CD4-positive, alpha-beta T cell treated with Interleukin-4 for 1 hour (primary cell): ENCODE measurements around the gene ST7.
"Not testable (repeated sequence)": the region's sequence is repeated elsewhere in the genome, so short reads cannot be mapped to it uniquely, and the experiment has no call there.

ENCODE experiments used
- DNase-seq, 2 donors: peaks; one replicate each; pipeline ENCODE4 v3.0.0-alpha.2; 2020 to 2022

Gene ST7

GRCh38 chr7:117010375-117011133 is 57.3 kb downstream of the ST7 start:
- DNase-seq = no peak

DNA sequence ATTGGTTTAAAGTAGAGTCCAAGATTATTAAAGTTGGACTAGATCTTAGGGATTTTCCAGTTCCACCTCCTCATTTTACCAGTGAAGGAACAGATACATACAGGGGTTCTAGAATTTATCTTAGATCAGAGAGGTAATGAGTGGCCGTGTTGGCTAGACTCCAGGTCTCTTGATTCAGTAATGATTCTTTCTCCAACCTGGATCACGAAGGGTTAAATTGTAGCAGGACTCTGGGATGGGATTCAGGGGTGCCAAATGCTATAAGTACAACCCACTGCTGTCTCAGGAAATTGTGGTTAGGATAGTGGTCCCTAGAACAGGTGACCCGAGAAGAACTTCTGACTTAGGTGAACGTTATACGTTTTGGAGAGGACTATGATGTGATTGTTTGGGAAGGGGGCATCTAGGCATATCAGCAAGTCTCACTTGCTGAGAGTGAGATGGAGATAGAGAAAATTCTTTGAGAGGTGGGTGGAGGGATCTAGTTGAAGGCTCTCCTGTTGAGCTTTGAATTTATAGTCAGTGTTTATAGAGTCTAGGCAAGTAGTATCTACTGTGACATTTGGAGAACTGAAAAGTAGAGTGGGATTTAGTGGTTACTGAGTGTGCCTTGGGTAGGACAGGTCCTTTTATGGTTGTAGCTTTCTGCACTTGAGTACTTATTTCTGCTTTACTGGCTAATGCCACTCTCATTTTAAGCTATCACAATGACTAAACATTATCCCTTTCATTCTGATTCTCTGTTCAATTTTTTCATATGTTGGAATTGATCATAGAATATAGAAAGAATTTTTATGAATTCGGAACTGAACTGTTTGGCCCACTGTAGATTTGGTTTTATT is 58.3 kb downstream of the ST7 start:
- DNase-seq = peak in 1 of 2 donors; percentile 17

- no peak for DNase-seq
Observed at GRCh38 chr7:117012284-117012683, 59.0 kb downstream of the ST7 start.

GRCh38 chr7:117012696-117013095 is 59.4 kb downstream of the ST7 start:
- peak in 1 of 2 donors; percentile 46 for DNase-seq

DNA sequence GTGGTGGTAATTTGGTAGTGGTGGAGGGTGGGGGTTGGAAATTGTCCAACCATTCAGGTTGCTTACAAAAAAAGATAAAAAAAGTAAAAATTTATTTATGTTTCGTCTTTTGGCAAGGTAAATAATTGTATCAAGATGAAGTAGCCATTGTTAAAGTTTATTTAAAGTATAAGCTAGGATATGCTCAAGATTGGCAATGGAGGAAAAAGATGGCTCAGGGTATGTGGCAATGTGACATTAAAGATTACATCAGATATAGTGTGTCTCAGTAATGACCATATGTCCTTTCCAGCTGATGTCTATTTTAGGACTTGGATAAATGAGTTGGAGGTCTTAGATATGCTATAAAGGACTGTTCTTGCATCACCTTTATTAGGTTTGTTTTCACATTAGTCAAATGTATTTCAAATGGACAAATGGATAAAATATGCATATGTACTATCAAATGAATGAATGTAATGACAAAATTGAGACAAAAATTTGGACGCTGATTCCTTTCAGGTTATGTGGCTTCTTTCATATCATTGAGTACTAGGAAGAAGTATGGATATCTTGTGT is 60.9 kb downstream of the ST7 start:
- no peak for DNase-seq

DNA sequence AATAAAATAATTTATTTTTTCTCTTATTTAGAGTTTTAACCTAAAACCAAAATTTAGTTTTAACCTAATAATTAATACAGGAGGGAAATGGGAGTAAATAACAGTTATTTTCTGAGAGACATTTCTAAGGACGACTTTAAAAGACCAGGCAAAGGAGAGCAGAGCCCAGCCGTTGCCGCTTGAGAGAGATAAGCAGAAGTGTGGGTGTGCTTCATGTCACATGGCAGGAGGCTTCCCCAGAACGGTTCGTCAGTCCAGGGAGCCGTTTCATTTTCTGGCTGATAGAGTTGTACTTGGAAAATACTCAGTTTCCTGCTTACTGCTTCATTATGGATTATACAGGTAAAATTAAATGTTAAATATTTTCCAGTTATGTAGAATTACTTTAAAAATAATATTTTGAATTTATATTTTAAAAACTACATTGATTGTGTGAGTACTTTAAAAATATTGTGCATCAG is 61.4 kb downstream of the ST7 start:
- DNase-seq = peak; percentile 21 to 36

- no peak for DNase-seq
Observed at GRCh38 chr7:117015258-117016184, 62.2 kb downstream of the ST7 start.

DNA sequence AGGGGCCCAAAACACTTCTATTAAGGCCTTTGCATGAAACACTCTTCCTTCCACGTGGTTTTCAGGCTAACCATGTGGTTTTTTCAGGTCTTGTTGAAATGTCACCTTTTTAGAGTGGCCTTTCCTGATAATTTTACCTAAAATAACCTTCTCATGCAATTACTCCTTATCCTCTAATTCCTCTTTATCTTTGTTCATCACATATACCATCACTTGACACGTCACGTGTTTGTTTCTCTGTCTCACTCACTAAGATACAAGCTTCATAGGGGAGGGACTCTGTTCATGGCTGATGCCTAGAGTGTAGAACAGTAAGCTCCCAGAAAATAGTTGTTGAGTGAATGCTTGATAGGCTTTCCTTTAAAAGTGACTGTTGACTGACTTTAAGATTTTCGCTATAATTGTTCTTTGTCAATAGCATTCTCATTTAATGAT is 63.7 kb downstream of the ST7 start:
- no peak for DNase-seq

- DNase-seq = no peak
Observed at GRCh38 chr7:117017702-117018266, 64.5 kb downstream of the ST7 start.

DNA sequence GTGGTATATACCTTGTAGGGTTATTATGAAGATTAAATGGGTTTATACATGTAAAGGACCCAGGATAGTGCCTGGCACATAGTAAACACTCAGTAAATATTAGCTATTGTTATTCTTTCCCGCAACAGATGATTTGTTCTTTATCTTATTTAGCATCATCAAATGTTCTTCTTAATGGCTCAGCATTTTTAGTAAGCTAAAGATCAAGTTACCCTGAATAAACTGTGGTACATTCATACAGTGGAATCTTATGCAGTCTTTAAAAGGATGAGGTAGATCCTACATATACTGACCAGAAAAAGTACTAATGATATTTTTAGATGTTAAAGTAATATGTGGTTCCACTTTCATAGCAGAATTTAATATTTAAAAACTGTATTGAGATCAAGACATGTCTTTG is 65.4 kb downstream of the ST7 start:
- DNase-seq = no peak

DNA sequence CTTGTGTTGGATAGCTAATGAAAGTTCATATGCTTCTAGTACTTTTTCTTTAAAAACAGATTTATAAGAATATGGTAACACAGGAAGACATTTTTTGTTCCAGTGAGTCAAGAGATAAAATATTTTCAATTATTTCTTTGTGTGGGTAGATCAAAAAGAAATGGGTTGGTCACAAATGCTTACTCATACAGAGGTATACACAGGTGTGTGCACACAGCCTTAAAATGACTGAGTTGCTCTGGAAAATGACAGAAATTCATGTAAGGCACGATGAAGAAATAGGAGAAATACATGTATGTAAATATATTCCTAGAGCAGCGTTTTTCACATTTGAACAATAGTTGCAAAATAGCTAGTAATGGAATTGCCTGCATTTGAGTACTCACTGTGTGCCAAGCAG is 66.0 kb downstream of the ST7 start:
- DNase-seq = no peak

- DNase-seq = no peak
Observed at GRCh38 chr7:117019786-117020590, 66.7 kb downstream of the ST7 start.

DNA sequence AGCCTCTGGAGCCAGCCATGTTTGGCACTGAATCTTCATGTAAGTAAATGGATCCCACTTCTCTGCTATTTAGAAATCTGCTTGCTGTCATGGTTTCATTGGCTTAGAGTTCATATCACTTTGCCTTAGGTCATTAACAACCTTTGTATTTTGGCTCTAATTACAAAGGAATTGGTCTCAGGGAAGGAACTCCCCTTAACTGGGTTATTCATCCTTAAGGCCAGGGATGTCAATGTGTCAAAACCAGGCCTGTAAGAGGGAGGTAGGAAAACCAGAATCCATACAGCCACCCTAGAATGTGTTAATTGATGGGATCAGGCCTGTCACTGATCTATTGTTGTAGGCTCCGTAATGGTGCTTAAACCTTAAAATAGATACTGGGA is 67.3 kb downstream of the ST7 start:
- no peak for DNase-seq

GRCh38 chr7:117021366-117021765 is 68.1 kb downstream of the ST7 start:
- no peak for DNase-seq

DNA sequence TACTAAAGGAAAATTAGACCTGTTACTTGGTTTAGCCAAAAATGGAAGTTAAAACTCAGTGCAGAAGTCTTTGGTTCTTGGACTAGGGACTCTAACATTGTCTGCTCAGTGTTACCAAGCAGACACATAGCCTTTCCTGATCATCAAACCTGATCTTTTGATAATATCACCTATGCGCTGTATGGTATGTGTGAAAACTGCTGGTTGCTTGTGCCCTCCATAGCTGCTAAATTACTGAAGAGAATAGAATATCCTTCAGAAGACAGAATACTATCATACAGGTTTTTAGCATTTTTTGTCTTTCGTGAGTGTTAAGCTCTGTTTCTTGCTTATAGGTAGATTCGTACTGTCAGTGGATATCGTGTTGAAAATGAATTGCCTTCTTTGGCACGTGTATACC is 68.7 kb downstream of the ST7 start:
- no peak for DNase-seq

DNA sequence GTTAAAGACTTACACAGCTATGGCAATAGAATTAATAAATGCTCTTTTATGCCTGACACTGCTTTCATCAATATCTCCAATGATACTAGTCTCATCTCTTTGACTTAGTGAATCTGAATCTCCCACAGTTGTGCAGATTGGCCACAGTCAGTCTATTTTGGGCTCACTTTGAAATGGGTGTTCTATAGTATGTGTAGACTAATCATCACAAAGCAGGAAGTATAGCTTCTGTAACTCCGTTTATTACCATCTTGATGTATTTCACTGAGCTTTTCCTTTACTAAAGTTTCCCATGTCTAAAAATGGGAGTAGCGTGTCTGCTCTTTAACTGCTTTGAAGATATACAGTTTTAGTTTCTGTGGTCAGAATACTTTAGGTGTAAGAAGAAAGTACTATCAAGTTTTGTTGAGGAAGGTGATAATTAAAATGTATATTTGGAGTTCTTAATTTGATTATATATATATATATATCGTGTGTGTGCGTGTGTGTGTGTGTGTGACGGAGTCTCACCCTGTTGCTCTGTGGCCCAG is 70.1 kb downstream of the ST7 start:
- no peak for DNase-seq

DNA sequence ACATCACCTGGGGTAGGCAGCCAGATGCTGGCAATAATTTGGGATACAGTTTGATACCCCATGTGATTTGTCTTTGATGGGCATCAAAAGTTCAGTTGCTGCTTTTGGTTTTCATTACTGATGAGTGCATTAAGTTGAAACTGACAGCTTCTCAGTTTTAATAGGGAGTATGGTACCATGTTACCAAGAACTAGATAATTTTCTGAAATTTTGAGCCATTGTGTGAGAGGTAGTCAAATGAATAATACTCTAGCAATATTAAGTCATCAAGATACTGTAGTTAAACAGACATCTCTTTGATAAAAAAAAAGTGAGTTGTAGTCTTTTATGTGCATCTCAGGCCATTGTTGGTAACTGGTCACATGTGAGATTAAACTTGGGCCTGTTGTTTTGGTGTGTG is 71.5 kb downstream of the ST7 start:
- DNase-seq = no peak

DNA sequence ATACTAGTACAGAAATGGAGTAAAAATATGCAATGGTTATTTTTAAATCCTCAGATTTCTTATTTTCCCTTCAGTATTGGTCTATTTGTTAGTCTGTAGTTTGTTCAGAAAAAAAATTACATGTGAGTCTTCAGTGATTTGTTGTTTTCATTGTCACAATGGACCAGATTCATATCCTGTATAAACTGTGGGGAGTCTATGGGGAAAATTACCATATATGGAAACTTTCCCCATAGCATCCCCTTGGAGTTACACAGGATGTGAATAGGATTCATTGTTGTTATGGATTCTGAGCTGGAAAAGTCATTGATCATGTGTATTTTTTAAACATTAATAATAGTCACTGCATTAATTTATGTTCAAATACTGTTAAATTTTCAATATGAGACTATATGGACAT is 72.6 kb downstream of the ST7 start:
- DNase-seq = no peak

- DNase-seq = not testable (repeated sequence)
Observed at GRCh38 chr7:117030346-117030745, 77.0 kb downstream of the ST7 start.

DNA sequence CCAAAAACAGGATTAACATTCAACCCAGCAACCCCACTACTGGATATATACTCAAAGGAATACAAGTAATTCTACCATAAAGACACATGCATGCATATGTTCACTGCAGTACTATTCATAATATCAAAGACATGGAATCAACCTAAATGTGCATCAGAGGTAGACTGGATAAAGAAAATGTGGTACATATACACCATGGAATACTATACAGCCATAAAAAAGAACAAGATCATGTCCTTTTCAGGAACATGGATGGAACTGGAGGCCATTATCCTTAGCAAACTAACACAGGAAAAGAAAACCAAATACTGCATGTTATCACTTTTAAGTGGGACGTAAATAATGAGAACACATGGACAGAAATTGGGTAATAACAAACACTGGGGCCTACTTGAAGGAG is 77.5 kb downstream of the ST7 start:
- not testable (repeated sequence) for DNase-seq

GRCh38 chr7:117032810-117033209 is 79.5 kb downstream of the ST7 start:
- DNase-seq = no peak
